SK-N-SH (cell line): ENCODE measurements around the gene PRICKLE1. TPM values are rescaled to one million over a fixed set of nuclear protein-coding genes. Genes with fewer than 3 reads are reported as not detected.
A peak's percentile ranks its signal among the peaks of the same experiment; 100 is the strongest.

Source experiments
- CTCF ChIA-PET: fragments of 300-600, 350-600 bp; formaldehyde crosslinking; extraction: SDS; loops from one replicate; lab custom pipeline; 2021; lab: Yijun Ruan, JAX
- POLR2A ChIA-PET: fragments of 350-600 bp; sonication (Branson Sonifier 250); formaldehyde crosslinking; extraction: SDS; loops from one replicate; lab custom pipeline; 2020; ENCODE audit warnings: antibody characterized with exemption, inconsistent platforms; lab: Yijun Ruan, JAX
- DNase-seq: peaks from one replicate; pipeline ENCODE4 v3.0.0; 2012
- H2AFZ ChIP-seq: fragments of 200-600 bp; sonication (generic); 2 replicates; pipeline ENCODE4 v1.8.1; 2016; ENCODE audit warnings: antibody characterized with exemption, mild to moderate bottlenecking, low read depth
- H3F3A ChIP-seq: fragments of 200-600 bp; sonication (generic); replicated peaks from 2 replicates; pipeline ENCODE3; 2016; ENCODE audit warnings: antibody characterized with exemption, mild to moderate bottlenecking; ENCODE audit not compliant: insufficient read depth
- H3K27ac ChIP-seq, 2 experiments: fragments of 200-500 bp in 1 of 2; fragments of 200-600 bp in 1 of 2; sonication (Bioruptor generic) in 1 of 2; sonication (generic), shearing (Covaris generic) in 1 of 2; 2 replicates each; pipeline versions ENCODE4 v1.5.1 to v1.6.1; 2014 to 2016; ENCODE audit warnings: low read depth in 2 of 2, inconsistent platforms in 1 of 2, low read length in 1 of 2, mild to moderate bottlenecking in 1 of 2, mixed read lengths in 1 of 2
- H3K27me3 ChIP-seq: fragments of 200-600 bp; sonication (generic), shearing (Covaris generic); 2 replicates; pipeline ENCODE4 v1.6.1; 2016; ENCODE audit warnings: mixed run types; ENCODE audit not compliant: insufficient read depth
- H3K36me3 ChIP-seq, 2 experiments: fragments of 200-500 bp in 1 of 2; fragments of 200-600 bp in 1 of 2; sonication (Bioruptor generic) in 1 of 2; sonication (generic) in 1 of 2; replicated peaks in 1 of 2; 2 replicates each; pipeline versions ENCODE3 to v1.5.1; 2014 to 2016; ENCODE audit warnings: low read length in 1 of 2, mild to moderate bottlenecking in 1 of 2; ENCODE audit not compliant: insufficient read depth in 2 of 2, control insufficient read depth in 1 of 2
- H3K4me1 ChIP-seq, 2 experiments: fragments of 200-500 bp in 1 of 2; fragments of 200-600 bp in 1 of 2; sonication (Bioruptor generic) in 1 of 2; sonication (generic), shearing (Covaris generic) in 1 of 2; 2 replicates each; pipeline versions ENCODE4 v1.5.1 to v1.6.1; 2014 to 2016; ENCODE audit warnings: low read depth in 1 of 2, low read length in 1 of 2, mixed run types in 1 of 2; ENCODE audit not compliant: insufficient read depth in 2 of 2, control insufficient read depth in 1 of 2
- H3K4me2 ChIP-seq: fragments of 200-600 bp; sonication (generic), shearing (Covaris generic); 2 replicates; pipeline ENCODE4 v1.6.1; 2017; ENCODE audit warnings: mixed run types
- H3K4me3 ChIP-seq, 2 experiments: fragments of 200-500 bp in 1 of 2; fragments of 200-600 bp in 1 of 2; sonication (Bioruptor generic) in 1 of 2; sonication (generic), shearing (Covaris generic) in 1 of 2; 2 replicates each; pipeline versions ENCODE4 v1.5.1 to v1.8.1; 2014 to 2016; ENCODE audit warnings: low read depth in 2 of 2, inconsistent platforms in 1 of 2, low read length in 1 of 2, mild to moderate bottlenecking in 1 of 2, mixed read lengths in 1 of 2, moderate library complexity in 1 of 2
- H3K79me2 ChIP-seq: fragments of 200-600 bp; sonication (generic); 2 replicates; pipeline ENCODE4 v1.8.1; 2017; ENCODE audit warnings: mild to moderate bottlenecking; ENCODE audit not compliant: insufficient read depth
- H3K9ac ChIP-seq: fragments of 200-600 bp; sonication (generic); 2 replicates; pipeline ENCODE4 v1.6.1; 2017; ENCODE audit warnings: mixed run types
- H3K9me2 ChIP-seq: fragments of 200-600 bp; sonication (generic); 2 replicates; pipeline ENCODE4 v1.6.1; 2017; ENCODE audit warnings: mixed run types
- H3K9me3 ChIP-seq: fragments of 200-600 bp; sonication (generic); 2 replicates; pipeline ENCODE4 v1.6.1; 2017; ENCODE audit warnings: mixed run types, mild to moderate bottlenecking, moderate library complexity
- H4K20me1 ChIP-seq: fragments of 200-600 bp; sonication (generic); 2 replicates; pipeline ENCODE4 v1.6.1; 2017; ENCODE audit warnings: mild to moderate bottlenecking, mixed run types; ENCODE audit not compliant: insufficient read depth
- CHD2 ChIP-seq: fragments of 150-350 bp; IDR thresholded peaks from 2 replicates; pipeline ENCODE4 v1.6.1; 2018; ENCODE audit warnings: low read length; ENCODE audit not compliant: partially characterized antibody
- ELF1 ChIP-seq: IDR thresholded peaks from 2 replicates; pipeline ENCODE4 v1.4.0; 2012
- EP300 ChIP-seq, 2 experiments: IDR thresholded peaks; 2 replicates each; pipeline versions ENCODE4 v1.4.0 to v1.6.1; 2012; ENCODE audit warnings: borderline replicate concordance in 1 of 2, low read depth in 1 of 2, low read length in 1 of 2
- GABPA ChIP-seq: IDR thresholded peaks from 2 replicates; pipeline ENCODE4 v1.4.0; 2012; ENCODE audit warnings: low read depth, mild to moderate bottlenecking
- GATA2 ChIP-seq: sonication (generic); formaldehyde crosslinking; IDR thresholded peaks from 2 replicates; pipeline ENCODE4 v1.5.0; 2020; ENCODE audit warnings: mild to moderate bottlenecking, missing genetic modification reagents
- MAX ChIP-seq: IDR thresholded peaks from 2 replicates; pipeline ENCODE4 v1.4.0; 2012; ENCODE audit warnings: low read depth
- MXI1 ChIP-seq: IDR thresholded peaks from 2 replicates; pipeline ENCODE4 v1.6.1; 2012; ENCODE audit warnings: mild to moderate bottlenecking, low read depth, low read length, improper control_type of control experiment
- RAD21 ChIP-seq: IDR thresholded peaks from 2 replicates; pipeline ENCODE4 v1.6.1; 2012; ENCODE audit warnings: mild to moderate bottlenecking, low read length
- RCOR1 ChIP-seq: fragments of 150-350 bp; IDR thresholded peaks from 2 replicates; pipeline ENCODE4 v1.6.1; 2017; ENCODE audit warnings: antibody characterized with exemption, low read length
- REST ChIP-seq: IDR thresholded peaks from 2 replicates; pipeline ENCODE4 v1.6.1; 2012; ENCODE audit warnings: mild to moderate bottlenecking, low read depth, low read length, moderate library complexity
- TAF1 ChIP-seq: IDR thresholded peaks from 2 replicates; pipeline ENCODE4 v1.6.1; 2012; ENCODE audit warnings: low read depth, mild to moderate bottlenecking, low read length, moderate library complexity, borderline replicate concordance
- TCF12 ChIP-seq: IDR thresholded peaks from 2 replicates; pipeline ENCODE4 v1.4.0; 2012
- YY1 ChIP-seq: IDR thresholded peaks from 2 replicates; pipeline ENCODE4 v1.4.0; 2012; ENCODE audit warnings: low read depth, mild to moderate bottlenecking
- ZBTB33 ChIP-seq: IDR thresholded peaks from 2 replicates; pipeline ENCODE4 v1.4.0; 2012; ENCODE audit warnings: low read depth, borderline replicate concordance
- WGBS: methylation state at CpG from one replicate; pipeline ENCODE4 v1.1.6; 2017; ENCODE audit warnings: low lambda C conversion rate; 5-methylcytosine and 5-hydroxymethylcytosine counted together
- polyA plus RNA-seq, 3 experiments: library from polyadenylated mRNA; depleted of rRNA; stranded (reverse); fragments of >200 nt; gene quantifications; 2 replicates each; pipeline ENCODE4 v1.2.3, GENCODE V29; 2012

The PRICKLE1 gene
- polyA plus RNA-seq, 1 of the 3 experiments (the other 2 are of a cell fraction) = 1.2 TPM

- TF ChIP-seq ZBTB33 (no peak), REST (no peak), MAX (no peak)
These were observed 3.7 kb downstream of the PRICKLE1 start (continued) for GRCh38 chr12:42585841-42586216.

- CTCF ChIA-PET = interaction anchor here (0.8 to 4.7 kb wide), 9 partner anchors 7 to 752 kb away, joined by 3 to 25 read pairs (median 11); no protein-coding TSS in a partner anchor
These were observed 4.2 kb downstream of the PRICKLE1 start for GRCh38 chr12:42585154-42585840.

GRCh38 chr12:42584651-42585111 lies 4.9 kb downstream of the PRICKLE1 start:
- ChIA-PET CTCF (interaction anchor here (0.8 to 4.7 kb wide), 7 partner anchors 15 to 754 kb away, joined by 3 to 25 read pairs (median 3); no protein-coding TSS in a partner anchor), POLR2A (no interaction called here)
- H3K27me3 ChIP-seq = peaks cover 22% of the 10 kb centered on the region
- no peaks in the 10 kb centered on the region for H3K36me3 ChIP-seq
- H3K27ac ChIP-seq = peak overlapping the region in 1 of 2 experiments; percentile 50; a peak in 2 of 4 replicates
- no peaks in the 10 kb centered on the region for H3K9me2 ChIP-seq
- no peak overlapping the region for H3K4me2 ChIP-seq
- no peaks in the 10 kb centered on the region for H3K9me3 ChIP-seq
- H2AFZ ChIP-seq = no peak overlapping the region
- WGBS = 30% methylated on average over 6 of the region's 6 CpGs
- no peak overlapping the region for H3K9ac ChIP-seq
- no peak overlapping the region; a peak in 1 of 4 replicates for H3K4me3 ChIP-seq
- no peaks in the 10 kb centered on the region for H3F3A ChIP-seq
- H3K79me2 ChIP-seq = no peaks in the 10 kb centered on the region
- TF ChIP-seq EP300 (IDR thresholded peaks at IDR 0.05; ENCODE audit: borderline replicate concordance in 1 of 2, low read depth in 1 of 2, low read length in 1 of 2) (peak in 1 of 2 experiments; percentile 17; a peak in 1 of 4 replicates), ELF1 (no peak), RAD21 (no peak), GATA2 (CRISPR knock-in tag) (0 out of 2 replicates have a peak, but pooled peaks have one; percentile 8), MXI1 (peak; percentile 35; the same call in 1 of the 2 replicates), TAF1 (no peak), GABPA (no peak), RCOR1 (0 out of 2 replicates have a peak, but pooled peaks have one; percentile 9), YY1 (no peak), TCF12 (no peak), CHD2 (no peak)
- DNase-seq = peak; percentile 24
- H3K4me1 ChIP-seq = peaks cover 7 to 19% of the 10 kb centered on the region in 2 experiments; a peak in 3 of 4 replicates
- no peaks in the 10 kb centered on the region for H4K20me1 ChIP-seq

More at GRCh38 chr12:42585154-42585840, 4.2 kb downstream of the PRICKLE1 start:
- Histone ChIP-seq H3K4me3 (no peak overlapping the region), H3K4me1 (peaks cover 7 to 22% of the 10 kb centered on the region in 2 experiments; a peak in 3 of 4 replicates), H3F3A (no peaks in the 10 kb centered on the region), H3K27ac (peak overlapping the region in 1 of 2 experiments; percentile 47; a peak in 2 of 4 replicates), H3K9ac (no peak overlapping the region), H3K79me2 (no peaks in the 10 kb centered on the region), H3K9me3 (no peaks in the 10 kb centered on the region), H3K4me2 (no peak overlapping the region), H2AFZ (no peak overlapping the region), H3K9me2 (no peaks in the 10 kb centered on the region), H4K20me1 (no peaks in the 10 kb centered on the region), H3K27me3 (peaks cover 26% of the 10 kb centered on the region), H3K36me3 (no peaks in the 10 kb centered on the region)
- TF ChIP-seq RCOR1 = 0 out of 2 replicates have a peak, but pooled peaks have one; percentile 14
- TF ChIP-seq CHD2 = peak; percentile 20
- peak; percentile 27; the same call in 1 of the 2 replicates for TF ChIP-seq MXI1
- no peak for TF ChIP-seq RAD21
- 37% methylated on average over 4 of the region's 4 CpGs for WGBS
- POLR2A ChIA-PET = no interaction called here
- no peak for DNase-seq
